ENCODE measurements around the gene ALDH9A1.
"Not testable (repeated sequence)": the region's sequence is repeated elsewhere in the genome, so short reads cannot be mapped to it uniquely, and the experiment has no call there.

The ALDH9A1 gene

DNA sequence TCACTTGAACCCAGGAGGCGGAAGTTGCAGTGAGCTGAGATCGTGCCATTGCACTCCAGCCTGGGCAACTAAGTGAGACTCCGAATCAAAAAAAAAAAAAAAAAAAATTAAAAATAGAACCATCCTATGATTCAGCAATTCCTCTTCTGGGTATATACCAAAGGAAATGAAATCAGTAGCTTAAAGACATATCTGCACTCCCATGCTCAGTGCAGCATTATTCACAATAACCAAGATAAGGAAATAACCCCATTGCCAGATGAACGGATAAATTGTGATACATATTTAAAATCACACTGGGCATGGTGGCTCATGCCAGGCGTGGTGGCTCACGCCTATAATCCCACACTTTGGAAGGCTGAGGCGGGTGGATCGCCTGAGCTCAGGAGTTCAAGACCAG, 23.8 kb downstream of the ALDH9A1 start:
- TF ChIP-seq, protein P1, sequence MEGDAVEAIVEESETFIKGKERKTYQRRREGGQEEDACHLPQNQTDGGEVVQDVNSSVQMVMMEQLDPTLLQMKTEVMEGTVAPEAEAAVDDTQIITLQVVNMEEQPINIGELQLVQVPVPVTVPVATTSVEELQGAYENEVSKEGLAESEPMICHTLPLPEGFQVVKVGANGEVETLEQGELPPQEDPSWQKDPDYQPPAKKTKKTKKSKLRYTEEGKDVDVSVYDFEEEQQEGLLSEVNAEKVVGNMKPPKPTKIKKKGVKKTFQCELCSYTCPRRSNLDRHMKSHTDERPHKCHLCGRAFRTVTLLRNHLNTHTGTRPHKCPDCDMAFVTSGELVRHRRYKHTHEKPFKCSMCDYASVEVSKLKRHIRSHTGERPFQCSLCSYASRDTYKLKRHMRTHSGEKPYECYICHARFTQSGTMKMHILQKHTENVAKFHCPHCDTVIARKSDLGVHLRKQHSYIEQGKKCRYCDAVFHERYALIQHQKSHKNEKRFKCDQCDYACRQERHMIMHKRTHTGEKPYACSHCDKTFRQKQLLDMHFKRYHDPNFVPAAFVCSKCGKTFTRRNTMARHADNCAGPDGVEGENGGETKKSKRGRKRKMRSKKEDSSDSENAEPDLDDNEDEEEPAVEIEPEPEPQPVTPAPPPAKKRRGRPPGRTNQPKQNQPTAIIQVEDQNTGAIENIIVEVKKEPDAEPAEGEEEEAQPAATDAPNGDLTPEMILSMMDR (IDR thresholded peaks at IDR 0.05; ENCODE audit: low read depth, low read length, missing control alignments) = no peak
- no peak for DNase-seq (ENCODE audit: extremely low read depth, low read depth)
- no peak overlapping the region for H3K4me3 ChIP-seq (replicated peaks; ENCODE audit: low read depth, low read length)

DNA sequence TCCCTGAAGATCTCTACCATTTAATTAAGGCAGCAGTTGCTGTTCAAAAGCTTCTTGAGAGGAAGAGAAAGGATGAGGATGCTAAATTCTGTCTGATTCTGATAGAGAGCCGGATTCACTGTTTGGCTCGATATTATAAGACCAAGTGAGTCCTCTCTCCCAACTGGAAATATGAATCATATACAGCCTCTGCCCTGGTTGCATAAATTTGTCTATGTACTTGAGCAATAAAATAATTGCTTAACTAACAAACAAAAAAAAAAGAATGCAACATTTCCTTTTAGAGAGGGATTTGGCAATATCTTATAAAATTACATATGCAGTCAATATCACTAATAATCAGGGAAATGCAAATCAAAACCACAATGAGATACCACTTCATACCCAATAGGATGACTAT, 26.8 kb downstream of the ALDH9A1 start:
- DNase-seq (ENCODE audit: extremely low read depth, low read depth) = no peak
- TF ChIP-seq, protein P1 (IDR thresholded peaks at IDR 0.05; ENCODE audit: low read depth, low read length, missing control alignments) = no peak
- H3K4me3 ChIP-seq (replicated peaks; ENCODE audit: low read depth, low read length) = no peak overlapping the region

DNA sequence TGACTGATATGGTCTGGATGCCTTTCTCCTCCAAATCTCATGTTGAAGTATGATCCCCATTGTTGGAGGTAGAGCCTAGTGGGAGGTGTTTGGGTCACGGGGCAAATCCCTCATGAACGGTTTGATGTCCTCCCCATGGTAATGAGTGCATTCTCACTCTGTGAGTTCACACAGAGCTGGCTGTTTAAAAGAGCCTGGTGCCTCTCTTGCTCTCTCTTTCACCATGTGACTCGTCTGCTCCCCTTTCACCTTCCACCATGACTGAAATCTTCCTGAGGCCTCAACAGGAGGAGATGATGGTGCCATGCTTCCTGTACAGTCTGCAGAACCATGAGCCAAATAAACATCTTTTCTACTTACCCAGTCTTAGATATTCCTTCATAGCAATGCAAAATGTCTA, 30.2 kb downstream of the ALDH9A1 start:
- TF ChIP-seq, protein P1 (IDR thresholded peaks at IDR 0.05; ENCODE audit: low read depth, low read length, missing control alignments) = no peak
- no peak for DNase-seq (ENCODE audit: extremely low read depth, low read depth)
- H3K4me3 ChIP-seq (replicated peaks; ENCODE audit: low read depth, low read length) = no peak overlapping the region

DNA sequence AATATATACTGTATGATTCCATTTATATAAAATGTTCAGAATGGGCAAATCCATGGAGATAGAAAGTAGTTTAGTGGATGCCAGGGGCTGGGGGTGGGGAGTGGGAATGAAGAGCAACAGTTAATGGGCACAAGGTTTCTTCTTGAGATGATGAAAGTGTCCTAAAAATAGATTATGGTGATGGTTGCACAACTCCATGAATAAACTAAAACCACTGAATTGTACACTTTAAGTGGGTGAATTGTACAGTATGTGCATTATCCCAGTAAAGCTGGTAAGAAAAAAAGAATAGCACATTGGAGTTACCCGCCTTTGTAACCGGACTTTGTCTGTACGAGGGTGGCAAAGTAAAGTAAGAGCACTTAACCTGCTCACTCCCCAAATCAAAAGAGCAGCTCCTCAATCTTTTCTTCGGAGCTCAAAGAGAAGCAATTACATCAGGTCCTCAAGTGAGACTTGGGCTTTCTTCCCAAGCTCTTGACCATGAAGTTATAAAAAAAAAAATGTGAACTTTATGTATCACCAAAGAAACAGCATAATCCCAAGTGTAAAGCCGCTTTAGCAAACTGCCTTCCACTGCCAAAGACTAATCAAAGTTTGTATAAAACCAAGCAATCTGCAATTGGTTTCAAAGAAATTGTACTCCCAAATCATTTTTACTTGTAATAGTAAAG, 32.1 kb downstream of the ALDH9A1 start:
- no peak overlapping the region for H3K4me3 ChIP-seq (replicated peaks; ENCODE audit: low read depth, low read length)
- DNase-seq (ENCODE audit: extremely low read depth, low read depth) = no peak
- TF ChIP-seq, protein P1 (IDR thresholded peaks at IDR 0.05; ENCODE audit: low read depth, low read length, missing control alignments) = no peak

DNA sequence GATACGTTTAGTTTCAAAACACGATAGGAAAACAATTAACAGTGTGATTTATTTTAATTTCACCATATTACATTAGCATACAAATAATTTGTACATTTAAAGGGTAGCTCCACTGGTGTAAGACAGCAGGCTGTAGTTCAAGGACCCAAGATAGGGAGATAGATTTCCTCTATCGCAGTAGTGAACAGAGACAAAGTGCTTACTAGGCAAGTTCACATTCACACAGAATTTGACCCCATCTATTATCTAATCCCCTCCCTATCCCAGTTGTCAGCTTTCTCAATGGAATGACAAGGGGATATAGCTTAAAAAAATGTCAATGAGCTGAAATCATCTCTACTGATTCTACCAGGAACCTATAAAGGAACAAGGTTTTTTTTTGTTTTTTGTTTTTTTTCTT, 36.2 kb downstream of the ALDH9A1 start:
- no peak for DNase-seq (ENCODE audit: extremely low read depth, low read depth)
- TF ChIP-seq, protein P1 (IDR thresholded peaks at IDR 0.05; ENCODE audit: low read depth, low read length, missing control alignments) = no peak
- H3K4me3 ChIP-seq (replicated peaks; ENCODE audit: low read depth, low read length) = no peak overlapping the region

DNA sequence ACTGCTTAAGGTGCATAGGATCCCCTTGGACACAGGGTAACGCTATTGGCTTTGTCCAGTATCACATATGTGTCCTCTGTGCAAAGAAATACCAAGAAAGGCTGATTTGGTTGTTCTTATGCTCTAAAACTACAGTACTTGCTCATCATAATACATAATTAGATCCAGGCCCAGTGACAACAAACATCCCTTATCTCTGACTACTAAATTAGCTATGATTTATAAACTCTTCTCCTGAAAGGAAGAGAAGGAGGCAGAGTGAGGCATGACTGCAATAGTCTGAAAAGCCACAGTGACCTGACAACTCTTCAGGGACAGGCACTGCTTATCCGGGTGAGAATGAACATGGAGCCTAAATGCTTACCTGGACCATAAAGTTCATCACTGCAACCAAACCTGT, 36.7 kb downstream of the ALDH9A1 start:
- TF ChIP-seq, protein P1 (IDR thresholded peaks at IDR 0.05; ENCODE audit: low read depth, low read length, missing control alignments) = no peak
- H3K4me3 ChIP-seq (replicated peaks; ENCODE audit: low read depth, low read length) = no peak overlapping the region
- no peak for DNase-seq (ENCODE audit: extremely low read depth, low read depth)

DNA sequence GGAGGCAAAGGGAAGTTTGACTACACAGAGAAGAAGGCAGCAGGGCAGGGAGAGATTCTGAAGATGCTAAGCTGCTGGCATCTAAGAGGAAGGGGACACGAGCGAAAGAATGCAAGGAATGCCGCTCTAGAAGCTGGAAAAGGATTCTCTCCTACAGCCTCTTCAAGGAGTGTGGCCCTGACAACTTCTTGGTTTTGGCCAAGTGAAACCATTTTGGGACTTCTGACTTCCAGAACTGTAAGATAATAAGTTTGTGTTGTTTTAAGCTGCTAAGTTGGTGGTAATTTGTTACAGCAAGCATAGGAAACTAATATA, 38.8 kb downstream of the ALDH9A1 start:
- no peak for DNase-seq (ENCODE audit: extremely low read depth, low read depth)
- TF ChIP-seq, protein P1 (IDR thresholded peaks at IDR 0.05; ENCODE audit: low read depth, low read length, missing control alignments) = no peak
- H3K4me3 ChIP-seq (replicated peaks; ENCODE audit: low read depth, low read length) = no peak overlapping the region

DNA sequence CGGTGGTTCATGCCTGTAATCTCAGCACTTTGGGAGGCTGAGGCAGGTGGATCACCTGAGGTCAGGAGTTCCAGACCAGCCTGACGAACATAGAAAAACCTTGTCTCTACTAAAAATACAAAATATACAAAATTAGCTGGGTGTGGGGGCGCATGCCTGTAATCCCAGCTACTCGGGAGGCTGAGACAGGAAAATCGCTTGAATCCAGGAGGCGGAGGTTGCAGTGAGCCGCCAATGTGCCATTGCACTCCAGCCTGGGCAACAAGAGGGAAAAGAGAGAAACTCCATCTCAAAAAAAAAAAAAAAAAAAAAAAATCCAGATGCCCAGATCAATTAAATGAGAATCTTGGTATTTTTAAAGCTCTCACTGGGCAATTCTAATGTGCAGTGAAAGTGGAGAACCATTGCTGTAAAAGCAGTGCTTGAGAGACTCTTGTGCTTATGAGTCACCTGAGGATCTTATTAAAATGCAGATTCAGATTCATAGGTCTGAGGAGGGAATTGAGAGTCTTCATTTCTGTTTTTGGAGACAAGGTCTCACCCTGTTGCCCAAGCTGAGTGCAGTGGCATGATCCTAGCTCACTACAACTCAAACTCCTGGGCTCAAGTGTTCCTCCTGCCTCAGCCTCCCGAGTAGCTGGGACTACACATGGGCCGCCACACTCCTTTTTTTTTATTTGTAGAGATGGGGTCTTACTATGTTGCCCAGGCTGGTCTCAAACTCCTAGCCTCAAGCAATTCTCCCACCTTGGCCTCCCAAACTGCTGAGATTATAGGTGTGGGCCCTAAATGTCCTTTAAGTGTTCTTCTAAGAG, 39.4 kb downstream of the ALDH9A1 start:
- not testable (repeated sequence) for H3K4me3 ChIP-seq (replicated peaks; ENCODE audit: low read depth, low read length); DNase-seq (ENCODE audit: extremely low read depth, low read depth)
